HG03159 (cell line): ENCODE measurements around the gene LSAMP.

Experiments
- ATAC-seq: cut with Tn5 transposase; IDR thresholded peaks from one replicate; pipeline ENCODE4 v1.9.1; 2021; ENCODE audit warnings: mild to moderate bottlenecking, moderate library complexity; ENCODE audit not compliant: unreplicated experiment

LSAMP gene

DNA sequence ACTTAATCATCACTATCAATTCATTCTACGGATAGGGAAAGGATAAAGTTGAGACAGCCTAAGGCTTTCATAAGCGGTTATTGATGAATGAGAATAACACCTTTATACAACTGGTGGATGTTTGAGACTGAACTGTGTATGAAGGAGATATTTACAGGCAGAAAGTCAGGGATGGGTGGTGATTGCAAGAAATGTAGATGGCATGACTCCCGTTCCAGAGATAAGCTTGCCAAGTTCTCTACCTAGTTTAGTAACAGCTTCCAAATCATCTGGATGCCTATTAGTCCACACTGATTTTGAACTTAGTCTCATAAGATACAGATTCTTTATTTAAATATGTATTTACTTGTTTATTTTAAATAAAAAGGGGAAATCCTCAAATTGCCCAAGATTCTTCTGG lies 463.2 kb downstream of the LSAMP start:
- no peak for ATAC-seq

DNA sequence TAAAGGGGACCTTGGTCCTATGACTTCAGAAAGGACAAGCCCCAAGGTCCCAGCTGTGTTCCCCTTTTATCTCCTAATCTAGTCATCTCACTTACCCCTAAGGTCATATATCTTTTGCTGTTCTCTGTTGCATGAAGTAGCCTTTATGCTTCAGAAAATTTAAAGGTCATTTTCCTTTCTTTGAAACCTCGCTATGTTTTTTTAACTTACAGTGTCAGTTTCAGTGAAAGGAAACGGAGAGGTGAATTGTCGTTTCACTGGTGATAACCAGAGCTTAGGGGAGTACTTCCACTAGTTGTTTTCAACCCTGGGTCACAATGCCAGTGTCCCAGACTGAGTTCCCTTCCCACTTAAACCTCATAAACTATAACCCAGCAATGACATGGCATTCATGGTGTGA lies 464.6 kb downstream of the LSAMP start:
- ATAC-seq = no peak

DNA sequence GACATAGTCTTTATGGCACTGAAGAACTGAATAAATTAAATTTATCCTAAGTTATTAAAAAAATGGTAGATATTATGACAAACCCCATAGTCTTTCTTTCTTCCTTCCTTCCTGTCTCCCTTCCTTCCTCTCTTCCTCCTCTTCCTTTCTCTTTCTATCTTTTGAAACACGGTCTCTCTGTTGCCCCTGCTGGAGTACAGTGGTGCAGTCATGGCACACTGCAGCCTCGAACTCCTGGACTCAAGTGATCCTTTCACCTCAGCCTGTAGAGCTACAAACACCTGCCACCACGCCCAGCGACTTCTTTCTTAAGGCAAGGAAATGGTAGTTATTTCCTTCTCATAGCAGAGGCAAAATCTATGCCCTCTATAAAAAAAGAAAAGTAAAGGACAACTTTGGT lies 467.4 kb downstream of the LSAMP start:
- no peak for ATAC-seq

DNA sequence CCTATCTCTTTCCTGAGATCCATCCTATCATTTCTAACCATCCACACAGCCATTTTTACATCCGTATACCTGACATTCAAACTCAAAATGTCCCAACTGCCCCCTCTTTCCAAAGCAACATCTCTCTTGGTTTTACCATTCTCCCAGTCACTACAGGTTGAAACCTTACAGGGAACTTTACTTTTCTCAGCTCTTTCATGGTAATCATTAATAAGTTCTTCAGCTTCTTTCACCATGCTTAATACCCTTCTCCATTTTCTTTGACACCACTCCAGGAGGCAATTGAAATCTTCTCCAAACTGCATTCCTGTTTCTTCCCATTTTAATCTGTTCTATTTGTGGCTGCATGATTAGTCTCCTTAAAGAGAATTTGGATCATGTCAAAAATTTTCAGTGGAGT lies 469.5 kb downstream of the LSAMP start:
- no peak for ATAC-seq

DNA sequence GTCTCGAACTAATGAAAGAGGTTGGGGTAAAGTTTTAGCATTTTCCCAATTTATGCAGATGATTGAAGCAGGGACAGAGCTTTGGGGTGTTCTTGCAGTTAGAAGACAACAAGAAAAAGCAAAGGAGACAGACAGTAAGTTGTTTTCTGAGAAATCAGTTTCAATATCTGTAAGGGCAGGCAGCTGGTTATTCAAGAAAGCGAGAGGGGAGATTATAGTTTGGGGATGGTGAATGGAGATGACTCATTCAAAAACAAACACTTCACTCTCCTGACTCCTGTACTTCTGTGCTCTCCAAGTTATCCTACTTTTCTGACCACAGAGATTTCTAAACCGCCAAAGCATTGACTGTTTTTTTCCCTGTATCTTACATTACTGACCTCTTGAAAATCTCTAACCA lies 469.9 kb downstream of the LSAMP start:
- ATAC-seq = peak; percentile 52

GRCh38 chr3:115974940-115975339 lies 470.3 kb downstream of the LSAMP start:
- ATAC-seq = no peak

DNA sequence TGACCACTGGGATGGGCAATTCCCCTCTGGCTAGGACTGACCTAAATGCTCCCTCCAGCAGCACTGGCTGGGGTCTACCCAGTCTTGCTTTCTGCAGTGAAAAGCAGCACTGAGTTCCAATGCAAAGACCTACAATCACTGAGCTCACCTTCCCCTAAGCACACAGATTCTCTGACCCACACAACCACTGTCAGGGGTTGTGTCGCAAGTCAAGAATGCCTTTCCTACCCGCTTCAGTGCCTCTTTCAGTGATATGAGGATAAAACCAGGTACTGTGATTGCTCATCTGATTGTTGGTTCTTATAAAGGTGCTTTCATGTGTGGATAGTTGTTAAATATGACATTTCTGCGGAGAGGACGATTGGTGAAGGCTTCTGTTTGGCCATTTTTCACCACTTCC lies 476.4 kb downstream of the LSAMP start:
- no peak for ATAC-seq

DNA sequence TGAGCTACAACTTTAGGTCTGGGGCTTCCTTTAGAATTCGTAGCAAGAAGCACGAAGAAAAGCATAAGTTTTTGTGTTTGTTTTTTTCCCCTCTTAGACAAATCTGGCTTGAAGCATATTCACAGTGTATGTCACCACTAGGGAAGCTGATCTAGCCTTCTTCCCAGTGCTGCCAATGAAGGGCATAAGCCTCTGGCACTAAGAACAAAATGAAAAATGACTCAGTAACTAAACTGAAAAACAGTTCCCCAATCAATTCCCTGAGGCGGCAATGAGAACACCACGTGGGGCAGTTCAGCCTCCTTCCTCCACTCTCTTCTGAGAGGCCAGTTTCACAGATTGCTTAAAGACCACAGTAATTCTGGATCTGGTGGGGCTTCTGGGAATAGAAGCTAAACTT lies 483.9 kb downstream of the LSAMP start:
- ATAC-seq = no peak

DNA sequence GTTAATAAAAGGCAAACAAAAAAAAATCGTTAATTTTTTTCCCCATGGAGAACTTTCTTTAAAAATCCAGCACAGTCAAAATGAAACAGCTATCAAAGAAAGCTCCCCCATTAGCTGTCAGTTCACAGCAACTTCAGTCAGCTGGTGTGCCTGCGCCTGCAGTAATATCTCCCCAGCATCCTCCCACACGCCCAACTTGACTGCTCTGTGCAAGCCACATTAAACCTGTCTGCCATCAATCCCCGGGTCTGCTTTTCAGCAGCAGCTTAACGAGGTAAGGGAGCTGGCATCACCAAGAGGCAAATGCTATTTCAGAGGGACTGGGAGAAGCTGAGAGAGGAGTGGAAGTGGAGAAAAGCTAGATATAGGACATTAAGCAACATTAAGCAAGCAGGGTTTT lies 484.5 kb downstream of the LSAMP start:
- ATAC-seq = no peak

DNA sequence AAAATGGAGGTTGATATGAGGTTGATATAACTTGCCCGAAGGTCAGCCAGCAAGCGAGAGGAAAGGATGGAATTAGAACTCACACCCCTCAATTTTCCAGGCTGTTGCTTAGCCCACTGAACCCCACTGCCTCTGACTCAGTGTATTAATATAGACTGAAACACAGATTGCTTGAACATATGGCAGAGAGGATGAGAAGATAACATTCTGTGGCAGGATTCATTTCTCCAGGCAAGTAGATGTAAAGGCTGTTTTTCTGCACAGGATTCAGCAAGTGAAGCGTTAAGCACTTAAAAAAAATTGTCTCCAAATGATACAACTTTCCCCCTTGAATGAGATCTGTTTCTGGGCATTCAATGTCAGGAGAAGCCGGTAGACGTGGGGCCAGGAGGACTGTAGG lies 486.8 kb downstream of the LSAMP start:
- no peak for ATAC-seq

- ATAC-seq = peak; percentile 55
Observed at GRCh38 chr3:115947325-115947724, 498.0 kb downstream of the LSAMP start.

- ATAC-seq = peak; percentile 41
Observed at GRCh38 chr3:115943579-115943978, 501.7 kb downstream of the LSAMP start.

GRCh38 chr3:115937054-115937453 lies 508.2 kb downstream of the LSAMP start:
- ATAC-seq = no peak

DNA sequence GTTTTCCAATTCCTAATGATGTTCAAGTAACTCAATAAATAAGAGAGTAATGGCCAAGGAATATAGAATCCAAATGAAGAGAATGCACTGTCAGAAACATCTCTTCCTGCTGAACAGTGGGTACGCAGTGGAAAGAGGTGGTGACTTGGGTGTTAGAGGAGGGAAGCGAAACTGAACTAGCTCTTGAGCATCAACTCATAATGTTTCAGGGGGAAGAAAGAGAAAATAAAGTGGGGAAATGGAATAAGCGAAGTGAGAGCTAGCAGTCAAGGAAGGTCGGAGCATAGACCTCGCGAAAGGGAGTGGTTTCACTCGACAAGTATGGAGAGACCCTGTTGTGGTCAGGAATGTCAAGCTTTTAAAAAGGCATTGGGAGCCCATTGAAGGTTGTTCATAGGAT lies 512.5 kb downstream of the LSAMP start:
- no peak for ATAC-seq

DNA sequence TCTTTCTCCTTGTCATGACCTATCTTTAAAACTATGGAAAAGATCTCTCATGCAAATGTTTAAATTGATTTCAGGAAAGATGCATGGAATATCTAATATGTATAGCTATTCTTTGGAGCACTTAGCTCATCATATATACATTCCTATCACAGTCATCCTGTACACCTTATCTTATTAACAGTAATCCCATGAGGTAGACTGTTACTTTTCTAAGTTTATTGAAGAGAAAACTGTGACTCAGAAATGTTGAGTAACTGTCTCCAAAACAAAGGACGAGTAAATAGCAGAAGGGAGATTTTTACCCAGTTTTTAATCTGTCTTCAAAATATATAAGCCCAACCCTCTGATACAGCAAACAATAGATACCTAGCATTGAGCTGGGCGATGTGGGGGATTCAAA lies 513.7 kb downstream of the LSAMP start:
- no peak for ATAC-seq

DNA sequence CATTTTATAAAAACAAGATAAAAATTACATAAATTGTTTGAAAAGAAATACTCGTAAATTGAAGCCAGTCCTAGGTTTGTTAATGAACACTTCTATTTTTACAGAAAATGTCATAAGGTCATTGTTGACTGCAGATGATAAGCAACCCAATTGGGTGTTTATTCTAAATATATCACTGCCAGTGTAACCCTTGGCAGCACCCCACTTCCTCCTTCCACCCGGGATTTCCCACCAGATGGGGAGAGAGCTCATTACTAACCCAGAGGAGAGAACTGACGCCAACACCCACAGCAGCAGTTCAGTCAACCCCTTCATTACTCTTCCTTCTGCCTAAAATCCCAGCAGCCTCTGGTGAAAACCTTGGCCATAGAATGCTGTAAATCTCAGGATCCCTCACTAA lies 514.4 kb downstream of the LSAMP start:
- no peak for ATAC-seq

DNA sequence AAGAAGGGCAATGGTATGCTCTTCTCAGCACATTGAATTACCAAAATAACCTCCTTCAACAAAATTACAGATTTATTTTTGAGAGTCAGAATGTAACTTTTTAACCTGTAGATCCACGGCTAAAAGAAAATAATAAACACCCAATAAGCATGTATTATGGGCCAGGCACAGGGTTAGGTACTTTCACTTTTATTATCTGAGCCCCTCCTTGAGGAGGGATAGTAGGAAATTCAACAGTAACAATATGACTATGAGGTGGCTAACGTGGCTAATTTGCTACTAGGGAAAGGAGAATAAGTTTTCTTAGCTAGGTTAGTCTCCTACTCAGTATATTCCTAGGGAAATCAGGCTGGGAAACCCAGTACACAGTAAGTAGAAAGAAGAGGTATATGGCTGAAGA lies 515.1 kb downstream of the LSAMP start:
- no peak for ATAC-seq

- ATAC-seq = no peak
Observed at GRCh38 chr3:115928376-115928775, 516.9 kb downstream of the LSAMP start.

GRCh38 chr3:115927197-115927596 lies 518.1 kb downstream of the LSAMP start:
- no peak for ATAC-seq

DNA sequence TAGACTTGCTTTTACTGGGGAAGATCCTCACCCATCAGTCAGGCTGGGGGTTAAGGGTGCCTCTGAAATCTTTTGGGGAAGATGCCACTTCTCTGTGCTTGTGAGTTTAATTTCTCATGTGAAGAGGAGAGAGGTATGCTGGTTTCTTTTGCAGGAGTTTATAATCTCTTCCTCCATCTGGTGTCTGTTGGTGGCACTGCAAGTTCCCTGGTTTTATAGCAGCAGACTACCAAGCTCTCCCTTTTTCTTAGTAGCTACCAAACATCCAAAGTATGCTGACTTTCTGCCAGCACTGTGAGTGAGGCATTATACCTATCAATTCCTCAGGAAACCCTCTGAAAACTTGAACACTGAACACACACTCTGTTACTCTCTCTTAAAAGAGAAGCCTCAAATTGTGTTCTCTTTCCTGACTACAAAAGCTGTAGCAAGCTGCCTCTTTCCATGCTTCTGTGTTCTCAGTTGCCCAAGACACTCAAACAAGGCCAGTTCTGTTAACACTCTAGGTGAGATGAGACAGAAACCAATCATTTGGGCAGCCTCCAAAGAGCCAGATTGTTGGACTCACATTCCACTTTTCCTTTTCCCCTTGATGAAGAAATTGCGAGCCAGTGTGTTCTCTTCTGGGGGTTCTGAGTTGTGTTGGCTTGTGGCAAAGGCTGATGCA lies 522.5 kb downstream of the LSAMP start:
- peak; percentile 65 for ATAC-seq

DNA sequence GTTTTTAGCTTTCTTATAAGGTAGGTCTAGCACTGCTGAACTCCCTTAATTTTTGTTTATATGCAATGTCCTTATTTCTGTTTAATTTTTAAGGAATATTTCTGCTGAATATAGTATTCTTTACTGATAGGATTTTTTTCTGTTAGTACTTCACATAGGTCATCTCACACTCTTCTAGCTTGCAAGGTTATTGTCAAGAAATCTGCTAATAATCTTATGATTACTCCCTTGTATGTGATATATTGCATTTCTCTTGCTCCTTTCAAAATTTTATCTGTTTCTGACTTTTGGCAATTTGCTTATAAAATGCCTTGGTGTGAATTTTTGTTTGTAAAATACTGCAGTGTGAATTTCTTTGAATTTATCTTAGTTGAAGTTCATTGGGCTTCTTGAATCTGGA lies 523.6 kb downstream of the LSAMP start:
- ATAC-seq = no peak

DNA sequence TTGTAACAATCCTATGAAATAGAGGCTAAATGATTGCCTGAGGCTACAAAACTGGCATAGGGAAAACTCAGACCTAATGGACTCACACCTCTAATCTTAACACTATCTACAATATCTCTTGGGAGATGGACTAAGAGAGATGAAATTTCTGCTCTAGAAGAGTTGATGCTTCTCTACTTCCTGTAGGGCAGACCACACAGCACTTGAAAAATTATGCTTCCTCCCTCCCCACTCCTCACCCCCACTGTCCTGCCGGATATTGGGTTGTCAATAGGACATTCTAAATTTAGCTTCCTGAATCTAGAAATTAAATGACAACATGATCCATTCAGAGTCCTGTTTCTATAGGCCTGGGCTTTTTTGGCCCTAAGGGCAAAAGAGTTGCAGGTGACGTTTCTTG lies 526.4 kb downstream of the LSAMP start:
- no peak for ATAC-seq

- no peak for ATAC-seq
Observed at GRCh38 chr3:115916866-115917265, 528.4 kb downstream of the LSAMP start.
